Measurements from ENCODE around the gene TMEM163. TPM values are rescaled to one million over a fixed set of nuclear protein-coding genes. Genes with fewer than 3 reads are reported as not detected.
A peak's percentile ranks its signal among the peaks of the same experiment; 100 is the strongest.

The TMEM163 gene
- total RNA-seq, 1 donor from 2014 or later: 31.9 TPM

GRCh38 chr2:134704173-134704572, 14.6 kb downstream of the TMEM163 start:
- TF ChIP-seq CTCF (IDR thresholded peaks at IDR 0.05): no peak
- DNase-seq: no peak
- intact Hi-C loops (cut with DNase I): no loop called here
- Histone ChIP-seq H3K4me1 (no peaks in the 10 kb centered on the region), H3K9me3 (no peaks in the 10 kb centered on the region), H3K27me3 (ENCODE audit: low read depth) (peaks cover 5% of the 10 kb centered on the region), H3K4me3 (no peak overlapping the region), H3K27ac (no peak overlapping the region), H3K36me3 (no peaks in the 10 kb centered on the region)
- peak in 1 of 2 donors; percentile 34 for ATAC-seq

- no peaks in the 10 kb centered on the region for H3K9me3 ChIP-seq
- H3K27ac ChIP-seq: no peak overlapping the region
- intact Hi-C loops (cut with DNase I): no loop called here
- no peak for TF ChIP-seq CTCF (IDR thresholded peaks at IDR 0.05)
- H3K4me3 ChIP-seq: no peak overlapping the region
- H3K27me3 ChIP-seq (ENCODE audit: low read depth): peaks cover 5% of the 10 kb centered on the region
- H3K4me1 ChIP-seq: no peaks in the 10 kb centered on the region
- H3K36me3 ChIP-seq: no peaks in the 10 kb centered on the region
- DNase-seq (no peak), ATAC-seq (no peak)
Measured at GRCh38 chr2:134703426-134703825, 15.4 kb downstream of the TMEM163 start.

- DNase-seq: no peak
- H3K9me3 ChIP-seq: no peaks in the 10 kb centered on the region
- H3K27ac ChIP-seq: no peak overlapping the region
- H3K27me3 ChIP-seq (ENCODE audit: low read depth): peaks cover 5% of the 10 kb centered on the region
- no peak overlapping the region for H3K4me3 ChIP-seq
- no peaks in the 10 kb centered on the region for H3K36me3 ChIP-seq
- ATAC-seq: no peak
- TF ChIP-seq CTCF (IDR thresholded peaks at IDR 0.05): no peak
- intact Hi-C loops (cut with DNase I): no loop called here
- no peaks in the 10 kb centered on the region for H3K4me1 ChIP-seq
Measured at GRCh38 chr2:134700730-134701129, 18.1 kb downstream of the TMEM163 start.

GRCh38 chr2:134694411-134694810, 24.4 kb downstream of the TMEM163 start:
- Histone ChIP-seq H3K27me3 (ENCODE audit: low read depth) (no peaks in the 10 kb centered on the region), H3K4me3 (no peak overlapping the region), H3K27ac (no peak overlapping the region), H3K4me1 (no peaks in the 10 kb centered on the region), H3K36me3 (no peaks in the 10 kb centered on the region), H3K9me3 (no peaks in the 10 kb centered on the region)
- no peak for DNase-seq
- ATAC-seq: no peak
- no peak for TF ChIP-seq CTCF (IDR thresholded peaks at IDR 0.05)
- intact Hi-C loops (cut with DNase I): no loop called here

GRCh38 chr2:134693359-134694330, 25.2 kb downstream of the TMEM163 start:
- intact Hi-C loops (cut with DNase I): no loop called here
- ATAC-seq: peak; percentile 48 to 77
- Histone ChIP-seq H3K27ac (no peak overlapping the region), H3K36me3 (no peaks in the 10 kb centered on the region), H3K4me1 (no peaks in the 10 kb centered on the region), H3K9me3 (no peaks in the 10 kb centered on the region), H3K27me3 (ENCODE audit: low read depth) (no peaks in the 10 kb centered on the region), H3K4me3 (no peak overlapping the region)
- no peak for DNase-seq
- TF ChIP-seq CTCF (IDR thresholded peaks at IDR 0.05): no peak
